Activated CD8-positive, alpha-beta memory T cell treated with anti-CD3 and anti-CD28 coated beads, Interleukin-2, amount 50 U/mL, for 4 hours (primary cell): Measurements from ENCODE around the gene RNF224.

ENCODE experiments used
- DNase-seq: peaks from one replicate; pipeline ENCODE4 v3.0.0-alpha.2; 2020

RNF224 gene

GRCh38 chr9:137215196-137215986 lies 11.9 kb upstream of the RNF224 start:
- no peak for DNase-seq

GRCh38 chr9:137216188-137216965 lies 10.9 kb upstream of the RNF224 start:
- no peak for DNase-seq

GRCh38 chr9:137217276-137218211 lies 9.8 kb upstream of the RNF224 start:
- no peak for DNase-seq

GRCh38 chr9:137218212-137218753 lies 9.0 kb upstream of the RNF224 start:
- no peak for DNase-seq

- no peak for DNase-seq
These were observed 8.5 kb upstream of the RNF224 start for GRCh38 chr9:137218754-137219271.

GRCh38 chr9:137219757-137220316 lies 7.5 kb upstream of the RNF224 start:
- no peak for DNase-seq

GRCh38 chr9:137220317-137221094 lies 6.8 kb upstream of the RNF224 start:
- DNase-seq = no peak

- DNase-seq = no peak
These were observed 6.2 kb upstream of the RNF224 start for GRCh38 chr9:137221095-137221505.

- no peak for DNase-seq
These were observed 5.7 kb upstream of the RNF224 start for GRCh38 chr9:137221506-137222111.

GRCh38 chr9:137222190-137223077 lies 4.9 kb upstream of the RNF224 start, which contains the start of gene RNF208:
TSS of gene RNF208 (minus strand) at chr9:137222240. CDS start at chr9:137221212, 1,028 bp downstream.
- no peak for DNase-seq

- peak; percentile 96 for DNase-seq
These were observed 4.0 kb upstream of the RNF224 start for GRCh38 chr9:137223078-137223970.

GRCh38 chr9:137224830-137225694 lies 2.2 kb upstream of the RNF224 start, which contains the start of gene CYSRT1:
TSS of gene CYSRT1 (plus strand) at chr9:137225174. CDS start at chr9:137225622, 448 bp downstream.
- DNase-seq = no peak

- no peak for DNase-seq
These were observed 1.5 kb upstream of the RNF224 start for GRCh38 chr9:137225699-137226331.

GRCh38 chr9:137226338-137227053 lies 806 bp upstream of the RNF224 start:
- DNase-seq = no peak

- DNase-seq = no peak
These were observed 677 bp downstream of the RNF224 start for GRCh38 chr9:137227853-137228505.
